ENCODE measurements around the gene ZNF442. TPM values are rescaled to one million over a fixed set of nuclear protein-coding genes. Genes with fewer than 3 reads are reported as not detected.
A peak's percentile ranks its signal among the peaks of the same experiment; 100 is the strongest.

The ZNF442 gene
- total RNA-seq, 1 experiment from 2014 or later = 0.44 TPM

- Mint-ChIP-seq H3K9me3 (ENCODE audit: unreplicated experiment) (no peaks in the 10 kb centered on the region), H3K36me3 (ENCODE audit: insufficient read depth, unreplicated experiment) (no peaks in the 10 kb centered on the region), H3K27ac (ENCODE audit: low read depth, unreplicated experiment) (no peak overlapping the region), H3K27me3 (ENCODE audit: insufficient read depth, unreplicated experiment) (no peaks in the 10 kb centered on the region), H3K4me3 (ENCODE audit: unreplicated experiment) (peak overlapping the region; percentile 97), H3K4me1 (ENCODE audit: insufficient read depth, unreplicated experiment) (peaks cover 11% of the 10 kb centered on the region)
- CTCF ChIA-PET = no interaction called here
- no peak for DNase-seq (ENCODE audit: unreplicated experiment)
- intact Hi-C loops (cut with micrococcal nuclease) = no loop called here
- no TSS peak for BruUV-seq (replicated peaks)
- POLR2A ChIA-PET = interaction anchor here (0.7 kb wide), 1 partner anchor 565 kb away, joined by 3 read pairs; no protein-coding TSS in a partner anchor
- TF ChIP-seq, protein P1, sequence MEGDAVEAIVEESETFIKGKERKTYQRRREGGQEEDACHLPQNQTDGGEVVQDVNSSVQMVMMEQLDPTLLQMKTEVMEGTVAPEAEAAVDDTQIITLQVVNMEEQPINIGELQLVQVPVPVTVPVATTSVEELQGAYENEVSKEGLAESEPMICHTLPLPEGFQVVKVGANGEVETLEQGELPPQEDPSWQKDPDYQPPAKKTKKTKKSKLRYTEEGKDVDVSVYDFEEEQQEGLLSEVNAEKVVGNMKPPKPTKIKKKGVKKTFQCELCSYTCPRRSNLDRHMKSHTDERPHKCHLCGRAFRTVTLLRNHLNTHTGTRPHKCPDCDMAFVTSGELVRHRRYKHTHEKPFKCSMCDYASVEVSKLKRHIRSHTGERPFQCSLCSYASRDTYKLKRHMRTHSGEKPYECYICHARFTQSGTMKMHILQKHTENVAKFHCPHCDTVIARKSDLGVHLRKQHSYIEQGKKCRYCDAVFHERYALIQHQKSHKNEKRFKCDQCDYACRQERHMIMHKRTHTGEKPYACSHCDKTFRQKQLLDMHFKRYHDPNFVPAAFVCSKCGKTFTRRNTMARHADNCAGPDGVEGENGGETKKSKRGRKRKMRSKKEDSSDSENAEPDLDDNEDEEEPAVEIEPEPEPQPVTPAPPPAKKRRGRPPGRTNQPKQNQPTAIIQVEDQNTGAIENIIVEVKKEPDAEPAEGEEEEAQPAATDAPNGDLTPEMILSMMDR (IDR thresholded peaks at IDR 0.05; ENCODE audit: unreplicated experiment) = no peak
These were observed 34.1 kb downstream of the ZNF442 start for GRCh38 chr19:12331211-12331941.

DNA sequence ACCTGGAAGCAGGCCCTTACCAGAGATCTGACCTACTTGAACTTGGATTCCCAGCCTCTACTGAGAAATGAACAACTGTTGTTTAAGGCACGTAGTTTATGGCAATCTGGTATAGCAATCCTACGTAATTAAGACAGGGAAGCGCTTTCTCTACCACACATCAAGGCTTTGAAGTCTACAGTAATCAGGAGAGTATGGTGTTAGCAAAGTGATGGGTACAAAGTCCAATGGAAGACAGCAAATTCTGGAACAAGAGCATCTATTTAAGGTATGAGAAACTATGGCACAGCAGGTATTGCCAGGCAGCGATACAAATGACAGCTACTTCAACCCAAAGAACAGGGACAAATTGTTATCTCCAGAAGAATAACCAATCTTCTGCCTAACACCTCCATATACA lies 35.1 kb downstream of the ZNF442 start:
- Mint-ChIP-seq H3K9me3 (ENCODE audit: unreplicated experiment) (peaks cover 5% of the 10 kb centered on the region), H3K36me3 (ENCODE audit: insufficient read depth, unreplicated experiment) (no peaks in the 10 kb centered on the region)

GRCh38 chr19:12325690-12326089 lies 39.8 kb downstream of the ZNF442 start:
- Mint-ChIP-seq H3K27me3 (ENCODE audit: insufficient read depth, unreplicated experiment) (no peaks in the 10 kb centered on the region), H3K4me1 (ENCODE audit: insufficient read depth, unreplicated experiment) (no peaks in the 10 kb centered on the region), H3K27ac (ENCODE audit: low read depth, unreplicated experiment) (no peak overlapping the region), H3K9me3 (ENCODE audit: unreplicated experiment) (peaks cover 7% of the 10 kb centered on the region), H3K36me3 (ENCODE audit: insufficient read depth, unreplicated experiment) (peaks cover 12% of the 10 kb centered on the region), H3K4me3 (ENCODE audit: unreplicated experiment) (no peak overlapping the region)
- ChIA-PET CTCF (no interaction called here), POLR2A (no interaction called here)
- intact Hi-C loops (cut with micrococcal nuclease) = no loop called here
- TF ChIP-seq, protein P1 (IDR thresholded peaks at IDR 0.05; ENCODE audit: unreplicated experiment) = no peak
- DNase-seq (ENCODE audit: unreplicated experiment) = no peak
- no TSS peak for BruUV-seq (replicated peaks)

More for the DNA sequence above, 35.1 kb downstream of the ZNF442 start:
- H3K27me3 Mint-ChIP-seq (ENCODE audit: insufficient read depth, unreplicated experiment) = no peaks in the 10 kb centered on the region
- TF ChIP-seq, protein P1 (IDR thresholded peaks at IDR 0.05; ENCODE audit: unreplicated experiment) = no peak
- ChIA-PET CTCF (no interaction called here), POLR2A (interaction anchor here (0.8 kb wide), 1 partner anchor 148 kb away, joined by 3 read pairs; no protein-coding TSS in a partner anchor)
- H3K4me1 Mint-ChIP-seq (ENCODE audit: insufficient read depth, unreplicated experiment) = peaks cover 11% of the 10 kb centered on the region
- no peak for DNase-seq (ENCODE audit: unreplicated experiment)
- no peak overlapping the region for H3K4me3 Mint-ChIP-seq (ENCODE audit: unreplicated experiment)
- H3K27ac Mint-ChIP-seq (ENCODE audit: low read depth, unreplicated experiment) = no peak overlapping the region
- intact Hi-C loops (cut with micrococcal nuclease) = no loop called here
- no TSS peak for BruUV-seq (replicated peaks)

DNA sequence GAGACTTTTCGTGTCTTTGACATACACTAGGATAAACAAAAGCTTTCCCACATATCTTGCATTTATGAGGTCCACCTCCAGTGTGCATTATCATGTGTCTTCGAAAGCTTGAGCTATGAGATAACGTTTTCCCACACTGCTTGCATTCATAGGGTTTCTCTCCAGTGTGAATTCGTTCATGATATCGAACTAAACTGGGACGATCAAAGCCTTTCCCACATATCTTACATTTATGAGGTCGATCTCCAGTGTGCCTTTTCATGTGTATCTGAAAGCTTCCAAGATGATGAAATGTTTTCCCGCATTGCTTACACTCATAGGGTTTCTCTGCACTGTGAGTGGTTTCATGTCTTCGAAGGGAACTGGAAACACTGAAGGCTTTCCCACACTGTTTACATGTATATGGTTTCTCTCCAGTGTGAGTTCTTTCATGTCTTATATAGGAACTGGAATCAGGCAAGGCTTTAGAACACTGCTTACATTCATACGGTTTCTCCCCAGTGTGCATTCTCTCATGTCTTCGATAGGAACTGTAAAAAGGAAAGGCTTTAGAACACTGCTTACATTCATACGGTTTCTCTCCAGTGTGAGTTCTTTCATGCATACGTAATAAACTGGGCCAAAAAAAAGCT lies 46.6 kb downstream of the ZNF442 start:
- TF ChIP-seq, protein P1 (IDR thresholded peaks at IDR 0.05; ENCODE audit: unreplicated experiment) = no peak
- Mint-ChIP-seq H3K4me3 (ENCODE audit: unreplicated experiment) (no peak overlapping the region), H3K9me3 (ENCODE audit: unreplicated experiment) (peaks cover 23% of the 10 kb centered on the region), H3K4me1 (ENCODE audit: insufficient read depth, unreplicated experiment) (no peaks in the 10 kb centered on the region), H3K27ac (ENCODE audit: low read depth, unreplicated experiment) (no peak overlapping the region), H3K36me3 (ENCODE audit: insufficient read depth, unreplicated experiment) (peaks cover 21% of the 10 kb centered on the region), H3K27me3 (ENCODE audit: insufficient read depth, unreplicated experiment) (no peaks in the 10 kb centered on the region)
- no peak for DNase-seq (ENCODE audit: unreplicated experiment)
- ChIA-PET POLR2A (interaction anchor here (1.0 kb wide), 1 partner anchor 15 kb away, joined by 4 read pairs; the partner anchor contains the start of gene ZNF563), CTCF (interaction anchor here (0.5 kb wide), 1 partner anchor 47 kb away, joined by 3 read pairs; the partner anchor contains the start of gene ZNF442)
- intact Hi-C loops (cut with micrococcal nuclease) = no loop called here
- BruUV-seq (replicated peaks) = no TSS peak
